Mucosa of descending colon (tissue), 3 donors: ENCODE measurements around the gene PUM1. TPM values are rescaled to one million over a fixed set of nuclear protein-coding genes. Genes with fewer than 3 reads are reported as not detected.

Experiments used
- ATAC-seq: fragments of 200-7000 bp; cut with Tn5 transposase; one replicate; pipeline ENCODE4 v1.9.1; 2020; ENCODE audit warnings: mild to moderate bottlenecking, moderate library complexity
- DNase-seq, 3 donors: peaks; one replicate each; pipeline ENCODE4 v3.0.0-alpha.2; 2020
- H3K36me3 ChIP-seq: fragments of 200-600 bp; one replicate; pipeline ENCODE4 v1.8.0; 2021; ENCODE audit warnings: low read depth, mild to moderate bottlenecking
- H3K4me1 ChIP-seq: fragments of 200-600 bp; one replicate; pipeline ENCODE4 v1.8.0; 2021; ENCODE audit warnings: low read depth, mild to moderate bottlenecking
- H3K4me3 ChIP-seq: fragments of 200-600 bp; one replicate; pipeline ENCODE4 v1.8.0; 2021; ENCODE audit warnings: mild to moderate bottlenecking
- H3K9me3 ChIP-seq: fragments of 200-600 bp; one replicate; pipeline ENCODE4 v1.8.0; 2021; ENCODE audit warnings: mild to moderate bottlenecking
- intact Hi-C, 2 donors: fragments of 100-400 bp; cut with DNase I in 1 of 2; cut with micrococcal nuclease in 1 of 2; formaldehyde crosslinking; loops; one replicate each; pipeline versions ENCODE4 v1.11.0 to v1.11.1; 2022; cut with DNase I, micrococcal nuclease
- total RNA-seq, 3 donors: library from RNA; stranded (reverse); fragmentation: NEBNext Ultra II Directional in 2 of 3; extraction: Animal tissue kit (Norgen Biotek cat#: 25700) in 2 of 3; gene quantifications; one replicate each; pipeline versions ENCODE4 v1.2.1 to v1.2.4, GENCODE V29; 2021 to 2023
- TF ChIP-seq, protein P1 (sequence below): fragments of 200-600 bp; IDR thresholded peaks from one replicate; pipeline ENCODE4 v1.8.0; 2022; ENCODE audit warnings: antibody characterized with exemption, mild to moderate bottlenecking
- donor health status: DM: no; HTN: no; CAD: no; lungs with moderate emphysema.
- donor health status: DM: no; HTN: no; CAD: no.
- donor health status: DM: no; HTN: yes; CAD: no.

The PUM1 gene
- total RNA-seq, 3 donors from 2014 or later = 116 to 135 (median 127) TPM

DNA sequence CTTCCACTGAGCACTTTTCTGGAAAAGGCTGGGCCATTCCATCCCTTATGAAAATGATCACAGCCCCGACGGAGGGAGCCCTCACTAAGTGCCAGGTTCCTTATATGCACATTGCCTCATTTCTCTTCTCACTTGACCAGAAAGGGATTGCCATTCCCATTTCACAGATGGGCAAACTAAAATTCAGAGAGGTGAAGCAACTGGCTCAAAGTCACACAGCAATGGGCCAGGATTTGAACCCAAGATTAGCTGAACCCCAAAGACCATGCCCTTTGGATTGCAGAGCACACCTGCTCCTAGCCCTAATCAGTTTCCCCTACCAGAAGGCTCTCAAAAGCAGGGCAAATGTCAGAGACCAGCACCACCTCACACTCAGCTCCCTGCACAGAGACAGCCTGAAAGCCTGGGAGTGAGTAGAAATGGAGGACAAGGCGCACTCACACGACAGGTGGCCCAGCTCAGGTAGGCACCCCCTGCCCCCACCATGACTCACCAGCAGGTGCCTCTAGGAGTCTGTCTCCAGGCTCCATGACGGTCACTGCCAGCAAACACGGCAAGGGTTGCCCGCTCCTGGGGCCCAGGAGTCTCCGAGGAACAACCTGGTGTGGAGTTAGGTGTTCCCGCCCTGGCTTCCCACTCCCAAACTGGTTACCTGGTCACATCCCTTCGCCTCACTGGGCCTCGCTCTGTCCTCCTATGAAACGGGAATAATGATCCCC, 178.6 kb downstream of the PUM1 start:
- intact Hi-C loops = no loop called here
- Histone ChIP-seq H3K4me1 (no peaks in the 10 kb centered on the region), H3K36me3 (no peaks in the 10 kb centered on the region), H3K4me3 (no peak overlapping the region), H3K9me3 (no peaks in the 10 kb centered on the region)
- no peak for ATAC-seq
- DNase-seq = no peak
- TF ChIP-seq, protein P1, sequence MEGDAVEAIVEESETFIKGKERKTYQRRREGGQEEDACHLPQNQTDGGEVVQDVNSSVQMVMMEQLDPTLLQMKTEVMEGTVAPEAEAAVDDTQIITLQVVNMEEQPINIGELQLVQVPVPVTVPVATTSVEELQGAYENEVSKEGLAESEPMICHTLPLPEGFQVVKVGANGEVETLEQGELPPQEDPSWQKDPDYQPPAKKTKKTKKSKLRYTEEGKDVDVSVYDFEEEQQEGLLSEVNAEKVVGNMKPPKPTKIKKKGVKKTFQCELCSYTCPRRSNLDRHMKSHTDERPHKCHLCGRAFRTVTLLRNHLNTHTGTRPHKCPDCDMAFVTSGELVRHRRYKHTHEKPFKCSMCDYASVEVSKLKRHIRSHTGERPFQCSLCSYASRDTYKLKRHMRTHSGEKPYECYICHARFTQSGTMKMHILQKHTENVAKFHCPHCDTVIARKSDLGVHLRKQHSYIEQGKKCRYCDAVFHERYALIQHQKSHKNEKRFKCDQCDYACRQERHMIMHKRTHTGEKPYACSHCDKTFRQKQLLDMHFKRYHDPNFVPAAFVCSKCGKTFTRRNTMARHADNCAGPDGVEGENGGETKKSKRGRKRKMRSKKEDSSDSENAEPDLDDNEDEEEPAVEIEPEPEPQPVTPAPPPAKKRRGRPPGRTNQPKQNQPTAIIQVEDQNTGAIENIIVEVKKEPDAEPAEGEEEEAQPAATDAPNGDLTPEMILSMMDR = no peak

DNA sequence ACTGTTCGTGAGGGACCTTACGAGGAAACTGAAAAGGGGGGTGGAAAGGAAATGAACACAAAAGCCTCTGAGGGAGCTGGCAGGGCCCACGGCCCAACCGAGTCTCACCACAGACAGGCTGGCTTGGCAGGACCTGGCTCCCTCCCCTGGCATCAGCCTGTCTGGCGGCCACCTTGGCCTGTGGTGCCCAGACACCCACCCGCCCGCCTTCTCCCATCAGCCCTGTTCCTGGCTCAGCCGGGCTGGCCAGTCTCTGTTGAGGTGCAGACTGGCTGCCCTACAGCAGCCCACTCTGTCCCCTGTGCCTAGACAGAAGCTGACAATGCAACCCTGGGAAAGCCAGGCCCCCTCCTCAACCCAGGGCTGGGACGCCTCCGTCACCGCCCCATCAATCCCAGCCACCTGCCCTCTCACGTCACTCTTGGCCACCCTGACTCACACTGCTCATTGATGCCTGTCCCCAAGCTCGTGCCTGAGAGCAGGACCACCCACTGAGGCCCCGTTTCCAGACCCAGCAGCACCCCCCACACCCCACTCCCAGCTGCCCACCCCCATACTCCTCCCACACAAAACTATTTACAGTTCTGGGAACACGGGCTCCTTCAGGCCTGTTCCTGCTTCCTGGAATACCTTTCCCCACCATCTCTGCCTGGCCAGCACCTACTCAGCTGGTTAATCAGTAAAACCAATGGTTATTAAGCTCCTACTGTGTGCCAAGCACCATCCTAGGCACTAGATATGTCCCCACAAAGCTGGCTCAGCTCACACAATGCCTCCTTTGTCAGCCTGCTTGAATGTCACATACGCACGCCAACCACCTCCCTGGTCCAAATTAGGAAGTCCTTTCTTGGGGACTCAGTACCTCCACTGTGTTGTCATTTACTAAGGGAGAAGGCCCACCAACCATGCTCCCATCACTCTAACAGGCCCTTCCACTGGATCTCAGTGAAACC, 179.7 kb downstream of the PUM1 start:
- TF ChIP-seq, protein P1 = no peak
- Histone ChIP-seq H3K4me3 (no peak overlapping the region), H3K9me3 (no peaks in the 10 kb centered on the region), H3K4me1 (no peaks in the 10 kb centered on the region), H3K36me3 (no peaks in the 10 kb centered on the region)
- intact Hi-C loops = no loop called here
- DNase-seq = no peak
- no peak for ATAC-seq

DNA sequence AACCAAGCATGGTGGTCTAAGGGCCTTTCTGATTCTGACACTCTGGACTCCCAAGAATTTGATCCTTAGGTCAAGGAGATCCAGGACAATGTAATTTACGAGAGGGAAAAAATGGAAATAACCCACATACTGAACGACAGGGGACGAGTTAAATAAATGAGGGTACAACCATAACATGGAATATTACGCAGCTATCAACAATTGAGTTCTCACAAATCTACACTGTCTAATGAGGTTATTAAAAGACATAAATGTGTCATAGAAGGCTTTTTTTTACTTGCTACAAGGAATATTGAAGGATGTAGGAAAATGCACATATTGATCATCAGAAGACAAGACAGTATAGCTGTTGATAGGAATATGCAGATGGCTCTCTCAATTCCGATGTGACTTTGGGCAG, 180.8 kb downstream of the PUM1 start:
- no peak for DNase-seq
- Histone ChIP-seq H3K9me3 (no peaks in the 10 kb centered on the region), H3K36me3 (no peaks in the 10 kb centered on the region), H3K4me3 (no peak overlapping the region), H3K4me1 (no peaks in the 10 kb centered on the region)
- no peak for ATAC-seq
- intact Hi-C loops = no loop called here
- TF ChIP-seq, protein P1 = no peak

DNA sequence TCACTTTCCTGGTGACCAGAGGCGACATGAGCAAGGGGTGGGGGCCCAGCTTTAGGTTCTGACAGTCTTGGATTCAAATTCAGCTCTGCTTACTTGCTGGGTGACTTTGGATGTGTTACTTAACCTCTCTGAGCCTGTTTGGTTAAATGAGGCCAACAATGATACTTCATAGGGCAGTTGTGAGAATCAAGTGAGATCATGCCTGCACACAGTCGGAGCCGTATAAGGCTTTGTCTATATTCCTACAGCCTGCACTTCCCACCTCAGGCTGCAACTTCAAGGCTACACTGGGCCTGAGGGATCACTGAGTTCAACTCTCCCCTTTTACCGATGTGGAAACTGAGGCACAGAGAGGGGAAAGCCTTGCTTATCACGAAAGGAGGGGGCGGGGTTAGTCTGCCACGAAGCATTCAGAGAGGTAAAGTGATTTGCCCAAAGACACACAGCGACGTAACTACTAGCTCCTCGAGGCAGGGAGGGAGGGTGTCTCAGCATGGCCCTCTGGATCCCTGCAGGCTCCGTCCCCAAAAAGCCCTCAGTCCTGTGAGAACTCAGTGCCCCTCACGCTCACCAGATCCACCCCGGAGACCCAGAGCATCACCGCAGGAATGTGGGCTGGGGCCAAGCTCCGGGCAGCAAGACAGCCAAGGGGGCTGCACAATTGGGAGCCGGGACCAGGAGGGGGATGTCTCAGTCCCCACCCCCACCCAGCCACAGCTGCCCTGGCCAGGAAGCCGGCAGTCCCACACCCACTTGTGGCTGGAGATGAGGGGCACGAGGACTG, 181.9 kb downstream of the PUM1 start:
- intact Hi-C loops = no loop called here
- DNase-seq (no peak), ATAC-seq (no peak)
- no peaks in the 10 kb centered on the region for H3K4me1 ChIP-seq
- no peaks in the 10 kb centered on the region for H3K36me3 ChIP-seq
- H3K4me3 ChIP-seq = no peak overlapping the region
- no peaks in the 10 kb centered on the region for H3K9me3 ChIP-seq
- TF ChIP-seq, protein P1 = no peak

DNA sequence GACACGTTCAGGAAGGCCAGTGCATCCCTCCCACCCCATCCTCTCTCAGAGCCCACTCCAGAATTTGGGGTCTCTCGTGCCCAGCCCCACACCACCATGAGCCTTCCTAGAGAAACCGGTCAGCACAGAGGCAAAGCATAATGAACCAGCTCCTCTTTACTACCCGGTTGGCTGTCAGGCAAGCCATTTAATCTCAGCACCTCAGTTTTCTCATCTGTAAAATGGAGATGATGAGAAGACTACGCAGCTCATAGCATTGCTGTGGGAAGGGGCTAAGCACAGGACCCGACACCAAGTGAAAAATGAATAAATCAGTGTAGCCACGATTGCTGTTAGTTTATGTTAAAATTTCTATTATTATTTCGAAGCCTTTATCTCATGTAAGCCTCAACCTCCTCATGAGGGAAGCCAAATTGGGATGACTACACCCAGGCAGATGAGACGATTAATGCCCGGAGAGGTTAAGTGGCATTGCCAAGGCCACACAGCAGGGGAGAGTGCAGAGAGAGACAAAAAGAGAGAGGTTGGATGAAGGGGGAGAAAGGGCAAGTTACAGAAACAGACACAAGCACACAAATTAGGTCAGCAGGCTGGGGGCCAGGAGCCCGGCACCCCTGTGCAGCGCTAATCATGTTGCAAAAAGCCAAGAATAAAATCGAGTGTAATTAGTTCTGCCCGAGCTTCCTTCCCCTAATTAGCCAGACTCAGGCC, 182.7 kb downstream of the PUM1 start:
- no peak for ATAC-seq
- intact Hi-C loops = no loop called here

More for the DNA sequence above, 182.7 kb downstream of the PUM1 start:
- Histone ChIP-seq H3K9me3 (no peaks in the 10 kb centered on the region), H3K36me3 (no peaks in the 10 kb centered on the region), H3K4me1 (no peaks in the 10 kb centered on the region), H3K4me3 (no peak overlapping the region)
- DNase-seq = no peak
- TF ChIP-seq, protein P1 = no peak
